HCT116 (cell line): ENCODE results near the gene GRK6. TPM values are rescaled to one million over a fixed set of nuclear protein-coding genes. Genes with fewer than 3 reads are reported as not detected.

Experiments
- ATAC-seq: fragments of 200-7000 bp; cut with Tn5 transposase; 2 replicates; pipeline ENCODE4 v1.9.1; 2020; ENCODE audit warnings: mild to moderate bottlenecking, moderate library complexity
- BruUV-seq: library from RNA; stranded (reverse); fragments of 400-500 nt; replicated peaks from 2 replicates; lab custom pipeline; 2021; lab: Mats Ljungman, UMichigan
- CTCF ChIA-PET: fragments of 300-600 bp; sonication (Branson Sonifier 250); formaldehyde crosslinking; loops from one replicate; lab custom pipeline; 2021; ENCODE audit warnings: antibody characterized with exemption; lab: Charles Lee
- POLR2A ChIA-PET: fragments of 300-600, 350-600 bp; sonication (Branson Sonifier 250); formaldehyde crosslinking; loops from one replicate; lab custom pipeline; 2021; ENCODE audit warnings: antibody characterized with exemption; lab: Charles Lee
- RAD21 ChIA-PET, 2 experiments: fragments of 300-600 bp; sonication (Branson Sonifier 250); formaldehyde crosslinking; loops; one replicate each; lab custom pipeline; 2023; ENCODE audit warnings: low total read pairs in 2 of 2; ENCODE audit not compliant: uncharacterized antibody in 2 of 2, unreplicated experiment in 2 of 2, low non-redundant PET in 1 of 2; lab: Charles Lee
- DNase-seq: peaks from one replicate; pipeline ENCODE4 v3.0.0-alpha.2; 2010; ENCODE audit warnings: low read depth, low spot score
- H2AFZ ChIP-seq: fragments of 200-600 bp; shearing (Covaris generic), sonication (generic); 2 replicates; pipeline ENCODE4 v1.6.1; 2017; ENCODE audit warnings: low read depth, mixed run types, mixed read lengths, antibody characterized with exemption, low read length; ENCODE audit not compliant: poor library complexity, severe bottlenecking
- H3K27ac ChIP-seq: 2 replicates; pipeline ENCODE4 v1.5.1; 2012; ENCODE audit warnings: low read depth, low read length
- H3K27me3 ChIP-seq: fragments of 200-600 bp; sonication (generic); 2 replicates; pipeline ENCODE4 v1.6.1; 2016; ENCODE audit warnings: mixed run types, low read length, mixed read lengths; ENCODE audit not compliant: insufficient read depth
- H3K36me3 ChIP-seq, 2 experiments: fragments of 200-500 bp in 1 of 2; fragments of 200-600 bp in 1 of 2; sonication (Bioruptor generic) in 1 of 2; sonication (generic) in 1 of 2; 2 replicates each; pipeline versions ENCODE4 v1.5.1 to v1.6.1; 2014 to 2016; ENCODE audit warnings: low read length in 2 of 2, inconsistent platforms in 1 of 2, mixed read lengths in 1 of 2, mixed run types in 1 of 2; ENCODE audit not compliant: insufficient read depth in 2 of 2, control insufficient read depth in 1 of 2
- H3K4me1 ChIP-seq, 2 experiments: fragments of 200-600 bp in 1 of 2; sonication (generic) in 1 of 2; 2 replicates each; pipeline versions ENCODE4 v1.5.1 to v1.6.1; 2012 to 2017; ENCODE audit warnings: low read length in 2 of 2, inconsistent platforms in 1 of 2, mild to moderate bottlenecking in 1 of 2, mixed read lengths in 1 of 2, mixed run types in 1 of 2, moderate library complexity in 1 of 2; ENCODE audit not compliant: insufficient read depth in 2 of 2, control insufficient read depth in 1 of 2
- H3K4me2 ChIP-seq: fragments of 200-600 bp; sonication (generic); 2 replicates; pipeline ENCODE4 v1.6.1; 2017; ENCODE audit warnings: mixed run types, low read length, mixed read lengths
- H3K4me3 ChIP-seq, 2 experiments: fragments of 200-600 bp in 1 of 2; sonication (generic) in 1 of 2; replicated peaks in 1 of 2; 2 replicates each; pipeline ENCODE4 v1.5.1; 2011 to 2016; ENCODE audit warnings: low read length in 2 of 2, control low read depth in 1 of 2, low read depth in 1 of 2, mild to moderate bottlenecking in 1 of 2, mixed read lengths in 1 of 2, mixed run types in 1 of 2
- H3K79me2 ChIP-seq: fragments of 200-600 bp; sonication (generic); 2 replicates; pipeline ENCODE4 v1.6.1; 2017; ENCODE audit warnings: mild to moderate bottlenecking, mixed run types, low read length, moderate library complexity, mixed read lengths; ENCODE audit not compliant: insufficient read depth
- H3K9ac ChIP-seq: fragments of 200-600 bp; sonication (generic); 2 replicates; pipeline ENCODE4 v1.6.1; 2016; ENCODE audit warnings: low read length, mixed read lengths
- H3K9me2 ChIP-seq: fragments of 200-600 bp; sonication (generic), shearing (Covaris generic); 2 replicates; pipeline ENCODE4 v1.6.1; 2017; ENCODE audit warnings: mixed run types, mild to moderate bottlenecking, moderate library complexity; ENCODE audit not compliant: insufficient read depth
- H3K9me3 ChIP-seq, 2 experiments: fragments of 200-500 bp in 1 of 2; fragments of 200-600 bp in 1 of 2; sonication (Bioruptor generic) in 1 of 2; sonication (generic) in 1 of 2; 2 replicates each; pipeline ENCODE4 v1.6.1; 2014 to 2017; ENCODE audit warnings: low read length in 2 of 2, mixed read lengths in 2 of 2, inconsistent platforms in 1 of 2, low read depth in 1 of 2, mild to moderate bottlenecking in 1 of 2, mixed run types in 1 of 2, moderate library complexity in 1 of 2; ENCODE audit not compliant: control insufficient read depth in 1 of 2, insufficient read depth in 1 of 2
- H4K20me1 ChIP-seq: fragments of 200-600 bp; sonication (generic), shearing (Covaris generic); 2 replicates; pipeline ENCODE4 v1.6.1; 2017; ENCODE audit warnings: mixed run types, mild to moderate bottlenecking, moderate library complexity; ENCODE audit not compliant: insufficient read depth
- CBX3 ChIP-seq: IDR thresholded peaks from 2 replicates; pipeline ENCODE4 v1.6.1; 2012; ENCODE audit warnings: low read depth
- MAX ChIP-seq: IDR thresholded peaks from 2 replicates; pipeline ENCODE4 v1.6.1; 2012
- POLR2A ChIP-seq: IDR thresholded peaks from 2 replicates; pipeline ENCODE4 v1.7.0; 2011; ENCODE audit warnings: borderline replicate concordance; ENCODE audit not compliant: insufficient read depth, insufficient read length; ENCODE audit errors: extremely low read depth
- POLR2AphosphoS5 ChIP-seq: IDR thresholded peaks from 2 replicates; pipeline ENCODE4 v1.6.1; 2011; ENCODE audit warnings: mild to moderate bottlenecking, low read depth, low read length, moderate library complexity
- REST ChIP-seq: IDR thresholded peaks from 2 replicates; pipeline ENCODE4 v1.6.1; 2012; ENCODE audit warnings: low read depth
- SP1 ChIP-seq: IDR thresholded peaks from 2 replicates; pipeline ENCODE4 v1.6.1; 2012; ENCODE audit warnings: low read depth
- ZBTB33 ChIP-seq: IDR thresholded peaks from 2 replicates; pipeline ENCODE4 v1.6.1; 2011; ENCODE audit warnings: mild to moderate bottlenecking, low read length, moderate library complexity; ENCODE audit not compliant: insufficient replicate concordance; ENCODE audit errors: extremely low read depth
- ZNF274 ChIP-seq: fragments of 200-500 bp; sonication (Bioruptor generic); IDR thresholded peaks from 2 replicates; pipeline ENCODE4 v1.6.1; 2014; ENCODE audit warnings: mild to moderate bottlenecking, low read depth, low read length, inconsistent platforms
- intact Hi-C: fragments of 100-400 bp; cut with micrococcal nuclease; formaldehyde crosslinking; loops from 2 replicates; pipeline ENCODE4 v1.10.0; 2022
- total RNA-seq: library from RNA; stranded (reverse); gene quantifications from one replicate; pipeline ENCODE4 v1.2.1, GENCODE V29; 2021; ENCODE audit not compliant: unreplicated experiment

The GRK6 gene
- total RNA-seq, 1 experiment from 2014 or later: 89.3 TPM

- peak; percentile 13 for TF ChIP-seq ZBTB33
- no peak for TF ChIP-seq POLR2A
- no peak for TF ChIP-seq CBX3
- TF ChIP-seq, all 23 proteins: peak for 5
Measured at GRCh38 chr5:177403792-177404640, 22.5 kb upstream of the GRK6 start (continued).

GRCh38 chr5:177404641-177405179, 21.8 kb upstream of the GRK6 start:
- Histone ChIP-seq H3K36me3 (no peaks in the 10 kb centered on the region), H3K4me2 (peak overlapping the region; percentile 97), H2AFZ (no peak overlapping the region), H3K9me2 (no peaks in the 10 kb centered on the region), H3K4me1 (peaks cover 15 to 37% of the 10 kb centered on the region in 2 experiments), H3K27ac (peak overlapping the region; percentile 99), H3K27me3 (no peaks in the 10 kb centered on the region), H3K9me3 (no peaks in the 10 kb centered on the region), H3K4me3 (peak overlapping the region; percentile 69 to 82), H4K20me1 (no peaks in the 10 kb centered on the region), H3K9ac (peak overlapping the region; percentile 92), H3K79me2 (no peaks in the 10 kb centered on the region)
- ChIA-PET CTCF (interaction anchor here (0.7 to 5.3 kb wide), 20 partner anchors 10 to 318 kb away, joined by 3 to 85 read pairs (median 6); partner anchors contain the start of genes FGFR4, GRK6, PDLIM7 and PRR7), RAD21 (interaction anchor here (0.6 to 1.5 kb wide), 7 partner anchors 22 to 93 kb away, joined by 3 to 5 read pairs (median 3); partner anchors contain the start of genes GRK6 (in 1 of the 2) and PDLIM7 (in 1 of the 2)), POLR2A (interaction anchor here (0.8 to 2.4 kb wide), 11 partner anchors 14 to 93 kb away, joined by 3 to 15 read pairs (median 5); partner anchors contain the start of genes GRK6 and PDLIM7)
- ATAC-seq: no peak
- intact Hi-C loops: loop anchor here (1.0 to 5.0 kb wide), 4 partner anchors 34 to 292 kb away; partner anchors contain the start of gene PDLIM7
- DNase-seq: no peak
- BruUV-seq: no TSS peak
- TF ChIP-seq POLR2A (no peak), ZNF274 (no peak), MAX (no peak), SP1 (no peak), REST (no peak), POLR2AphosphoS5 (no peak)
